Heart left ventricle (tissue), 16 donors: ENCODE data around the gene TAF10. TPM values are rescaled to one million over a fixed set of nuclear protein-coding genes. Genes with fewer than 3 reads are reported as not detected.

Experiments used
- ATAC-seq, 4 donors: fragments of 200-7000 bp; cut with Tn5 transposase; one replicate each; pipeline ENCODE4 v1.9.1; 2020 to 2022; ENCODE audit warnings: moderate library complexity in 4 of 4, mild to moderate bottlenecking in 3 of 4, moderate number of reproducible peaks in 1 of 4
- DNase-seq, 5 donors: peaks; one replicate each; pipeline ENCODE4 v3.0.0-alpha.2; 2020
- H3K27ac ChIP-seq, 12 donors: fragments of 200-600 bp; sonication (generic) in 4 of 12; one replicate each; pipeline versions ENCODE4 v1.5.0 to v1.8.0; 2016 to 2022; ENCODE audit warnings: mild to moderate bottlenecking in 2 of 12
- H3K27me3 ChIP-seq, 9 donors: fragments of 200-600 bp; sonication (generic) in 2 of 9; one replicate each; pipeline versions ENCODE4 v1.5.1 to v1.8.0; 2016 to 2022; ENCODE audit warnings: mild to moderate bottlenecking in 3 of 9
- H3K36me3 ChIP-seq, 9 donors: fragments of 200-600 bp; sonication (generic) in 2 of 9; one replicate each; pipeline versions ENCODE4 v1.5.0 to v1.8.0; 2018 to 2022; ENCODE audit warnings: mild to moderate bottlenecking in 2 of 9
- H3K4me1 ChIP-seq, 12 donors: fragments of 200-600 bp; sonication (generic) in 4 of 12; one replicate each; pipeline versions ENCODE4 v1.5.0 to v1.8.0; 2016 to 2022; ENCODE audit warnings: mild to moderate bottlenecking in 3 of 12
- H3K4me3 ChIP-seq, 12 donors: fragments of 200-600 bp; sonication (generic) in 4 of 12; one replicate each; pipeline versions ENCODE4 v1.5.0 to v1.8.0; 2017 to 2022; ENCODE audit warnings: mild to moderate bottlenecking in 9 of 12, moderate library complexity in 4 of 12
- H3K9me3 ChIP-seq, 12 donors: fragments of 200-600 bp; sonication (generic) in 4 of 12; one replicate each; pipeline versions ENCODE4 v1.5.0 to v1.8.0; 2016 to 2022; ENCODE audit warnings: mild to moderate bottlenecking in 1 of 12
- CTCF ChIP-seq, 12 donors: fragments of 200-600 bp; sonication (generic) in 4 of 12; IDR thresholded peaks; one replicate each; pipeline versions ENCODE4 v1.5.0 to v1.8.0; 2018 to 2022; ENCODE audit warnings: antibody characterized with exemption in 12 of 12, mild to moderate bottlenecking in 5 of 12
- POLR2A ChIP-seq, 2 donors: fragments of 450-650 bp; IDR thresholded peaks; one replicate each; pipeline ENCODE4 v1.6.1; 2017; ENCODE audit warnings: antibody characterized with exemption in 2 of 2, mild to moderate bottlenecking in 2 of 2, moderate library complexity in 2 of 2
- WGBS, 4 donors: extraction: QIAGEN DNeasy Blood & Tissue Kit in 2 of 4; methylation state at CpG; one replicate each; pipeline versions ENCODE4 v1.1.5 to v1.1.7; 2013 to 2018; 5-methylcytosine and 5-hydroxymethylcytosine counted together
- intact Hi-C, 10 donors: fragments of 100-400 bp; cut with DNase I; formaldehyde crosslinking; loops; one replicate each; pipeline versions ENCODE4 v1.11.1 to v1.14.2; 2022
- polyA plus RNA-seq, 2 donors: library from polyadenylated mRNA; stranded (reverse); fragments of 200-250 nt; gene quantifications; one replicate each; pipeline ENCODE4 v1.2.3, GENCODE V29; 2013
- total RNA-seq, 9 donors: library from RNA; depleted of rRNA in 2 of 9; stranded (reverse); fragments of >200 nt in 2 of 9; fragmentation: NEBNext Ultra II Directional in 3 of 9; extraction: Animal tissue kit (Norgen Biotek cat#: 25700) in 3 of 9; gene quantifications; one replicate each; pipeline versions ENCODE4 v1.1.0 to v1.2.4, GENCODE V29; 2016 to 2023
- donor health status: ischemic (EF 13 %, LVEDD 7.1; RV severe dilation, severe dysfunction).
- donor health status: healthy with polysubstance abuse.
- donor health status: DM: no; HTN: yes; CAD: no.
- donor health status: DM: no; HTN: no; CAD: no.
- donor health status: ischemic (EF 25% LVEDD 6.9; RV normal size, moderate dysfunction).
- donor health status: ischemic (EF 25% LVEDD 5.7; RV mildly dilated, moderate dysfunction).
- donor health status: healthy.
- donor health status: DM: yes; HTN: yes; CAD: no.
- donor health status: ischemic (EF 35%, LVEDD 5.7; RV mildly dilated, moderate dysfunction).
- donor health status: nonischemic (EF 11% LVEDD 7.7; RV severe dilation, severe dysfunction).
- donor health status: DM: yes; HTN: yes; CAD: no.
- donor health status: PGD.
- donor health status: ischemic (EF 29% LVEDD 5.4; RV normal size, mild dysfunction).
- donor health status: nonischemic (EF 23%, LVEDD 6.1; RV moderate dilation, normal function).

The TAF10 gene
- total and polyA plus RNA-seq, 11 donors = 42.3 to 155 (median 99.0) TPM

- intact Hi-C loops = no loop called here
- no peaks in the 10 kb centered on the region for H3K9me3 ChIP-seq
- H3K36me3 ChIP-seq = peaks cover 0 to 51% (median 42%) of the 10 kb centered on the region in 9 donors
- peak overlapping the region in 1 of 12 donors; percentile 82 for H3K4me3 ChIP-seq
- WGBS, 4 donors = 82 to 93% (median 90%) methylated on average over 9 of the region's 9 CpGs
- H3K4me1 ChIP-seq = peaks cover 15 to 77% (median 54%) of the 10 kb centered on the region in 12 donors
- no peak for ATAC-seq
- H3K27me3 ChIP-seq = no peaks in the 10 kb centered on the region
- TF ChIP-seq CTCF (IDR thresholded peaks at IDR 0.05) (no peak), POLR2A (IDR thresholded peaks at IDR 0.05) (no peak)
- DNase-seq = peak in 1 of 5 donors; percentile 7
- H3K27ac ChIP-seq = peak overlapping the region in 11 of 12 donors; percentile 83 to 99 (median 98)
These were observed 4.0 kb downstream of the TAF10 start for GRCh38 chr11:6608011-6608410.

DNA sequence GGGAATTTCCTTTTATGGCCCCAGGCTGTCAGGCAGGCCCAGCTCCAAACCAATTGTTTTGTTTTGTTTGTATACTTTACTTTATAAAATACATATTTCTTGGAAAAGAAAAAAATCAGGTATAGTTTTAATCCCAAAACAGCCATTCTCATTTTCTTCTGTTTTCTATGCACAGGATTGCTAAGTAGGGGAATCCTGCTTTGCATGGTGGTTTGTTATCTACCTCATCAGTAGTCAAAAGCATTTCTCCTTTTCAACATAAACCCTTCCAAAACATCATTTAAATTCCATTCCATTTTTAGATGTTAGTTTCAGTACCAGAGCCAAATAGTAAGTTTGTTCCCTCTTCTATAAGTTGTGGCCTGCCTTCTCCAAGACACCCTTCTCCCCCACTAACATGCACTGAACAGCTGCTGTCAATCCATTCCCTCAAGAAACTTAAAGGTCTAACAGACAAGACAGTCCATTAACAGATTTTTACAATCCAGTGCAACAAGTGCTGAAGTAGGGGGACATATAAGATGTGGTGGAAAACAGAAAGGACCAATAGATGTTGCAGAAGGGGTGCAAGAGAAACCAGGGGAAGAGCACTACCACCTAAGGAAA, 4.7 kb downstream of the TAF10 start:
- Histone ChIP-seq H3K36me3 (peaks cover 0 to 51% (median 42%) of the 10 kb centered on the region in 9 donors), H3K4me3 (peak overlapping the region in 9 of 12 donors; percentile 42 to 96 (median 90)), H3K4me1 (peaks cover 16 to 76% (median 53%) of the 10 kb centered on the region in 12 donors), H3K27me3 (no peaks in the 10 kb centered on the region), H3K9me3 (no peaks in the 10 kb centered on the region), H3K27ac (peak overlapping the region; percentile 83 to 99 (median 98))
- intact Hi-C loops = loop anchor here in 1 of 10 donors (2.0 kb wide), 1 partner anchor 76 kb away; the partner anchor contains the start of gene MRPL17
- no peak for DNase-seq
- TF ChIP-seq CTCF (IDR thresholded peaks at IDR 0.05) (no peak), POLR2A (IDR thresholded peaks at IDR 0.05) (no peak)
- no peak for ATAC-seq

- peak; percentile 93 to 96 (median 96) for DNase-seq
- WGBS, 4 donors = 3 to 7% (median 3%) methylated on average over 11 of the region's 11 CpGs
- Histone ChIP-seq H3K9me3 (no peaks in the 10 kb centered on the region), H3K4me3 (peak overlapping the region; percentile 1 to 96 (median 90)), H3K4me1 (peaks cover 17 to 82% (median 60%) of the 10 kb centered on the region in 12 donors), H3K27ac (peak overlapping the region; percentile 83 to 99 (median 98)), H3K27me3 (no peaks in the 10 kb centered on the region), H3K36me3 (peaks cover 0 to 55% (median 42%) of the 10 kb centered on the region in 9 donors)
- peak; percentile 78 to 89 (median 84) for ATAC-seq
- TF ChIP-seq CTCF (IDR thresholded peaks at IDR 0.05) (peak in 1 of 12 donors; percentile 6), POLR2A (IDR thresholded peaks at IDR 0.05) (peak; percentile 63 to 73)
- intact Hi-C loops = loop anchor here in 1 of 10 donors (2.0 kb wide), 1 partner anchor 76 kb away; the partner anchor contains the start of gene MRPL17
These were observed 5.4 kb downstream of the TAF10 start for GRCh38 chr11:6606471-6607189.

GRCh38 chr11:6604790-6605189, 7.2 kb downstream of the TAF10 start:
- H3K27ac ChIP-seq = peak overlapping the region; percentile 83 to 99 (median 98)
- no peak for TF ChIP-seq POLR2A (IDR thresholded peaks at IDR 0.05)
- no peak for TF ChIP-seq CTCF (IDR thresholded peaks at IDR 0.05)
- intact Hi-C loops = loop anchor here in 5 of 10 donors (2.0 to 5.0 kb wide), 5 partner anchors 42 to 212 kb away; partner anchors contain the start of genes MRPL17 (in 2 of the 5) and SMPD1 (in 1 of the 5)
- 1 to 4% (median 3%) methylated on average over 3 of the region's 3 CpGs for WGBS, 4 donors
- H3K27me3 ChIP-seq = no peaks in the 10 kb centered on the region
- no peak for DNase-seq
- H3K4me1 ChIP-seq = peaks cover 17 to 73% (median 54%) of the 10 kb centered on the region in 12 donors
- H3K4me3 ChIP-seq = peak overlapping the region; percentile 52 to 97 (median 92)
- H3K9me3 ChIP-seq = no peaks in the 10 kb centered on the region
- no peak for ATAC-seq
- peaks cover 0 to 54% (median 44%) of the 10 kb centered on the region in 9 donors for H3K36me3 ChIP-seq
